Measurements from ENCODE around the gene CPS1.

DNA sequence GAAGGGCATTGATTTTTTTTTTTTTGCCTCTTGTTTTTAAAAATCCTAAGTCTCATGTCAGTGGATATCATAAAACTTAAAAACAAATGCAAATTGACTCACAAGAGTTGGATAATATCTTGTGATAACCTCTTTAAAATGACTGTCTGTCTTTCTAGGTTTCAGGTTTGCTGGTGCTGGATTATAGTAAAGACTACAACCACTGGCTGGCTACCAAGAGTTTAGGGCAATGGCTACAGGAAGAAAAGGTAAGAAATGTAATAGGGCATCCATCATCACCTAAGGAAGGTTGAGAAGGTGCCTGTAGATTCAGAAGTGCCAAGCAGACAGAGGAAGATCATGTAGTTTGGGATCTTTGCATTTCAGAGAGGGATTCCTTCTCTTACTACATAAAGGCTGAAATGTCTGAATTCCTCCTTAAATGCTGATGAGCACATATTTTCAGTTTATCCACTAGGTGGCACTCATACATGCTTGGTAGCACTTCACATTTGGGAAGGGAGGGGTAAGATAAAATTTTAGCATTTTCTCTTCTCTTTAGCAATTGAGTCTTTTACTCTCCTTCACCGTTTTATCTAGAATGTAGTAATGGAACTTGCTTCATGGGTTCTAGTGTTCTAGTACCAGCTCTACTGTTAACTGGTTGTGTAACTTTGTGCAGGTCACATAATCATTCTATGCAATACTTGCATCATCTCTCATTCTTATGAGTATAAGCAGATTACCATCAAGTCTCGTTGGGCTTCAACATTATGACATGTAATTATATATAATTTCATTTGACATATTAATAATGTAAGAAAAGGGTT is 21.1 kb downstream of the CPS1 start:
- TF ChIP-seq POLR2AphosphoS5 (IDR thresholded peaks at IDR 0.05; ENCODE audit: insufficient read depth in 1 of 2, low read depth in 1 of 2) (no peak), CTCF (IDR thresholded peaks at IDR 0.05) (peak in 1 of 3 experiments; percentile 38)
